NB4 (cell line): ENCODE measurements around the gene SURF4.
A peak's percentile ranks its signal among the peaks of the same experiment; 100 is the strongest.
"Not testable (repeated sequence)": the region's sequence is repeated elsewhere in the genome, so short reads cannot be mapped to it uniquely, and the experiment has no call there.

ENCODE experiments used
- DNase-seq: peaks from one replicate; pipeline ENCODE4 v3.0.0; 2010; ENCODE audit warnings: low read depth
- H3K4me3 ChIP-seq: one replicate; pipeline ENCODE4 v1.5.1; 2011; ENCODE audit warnings: mild to moderate bottlenecking, low read depth, low read length, moderate library complexity
- CTCF ChIP-seq: IDR thresholded peaks from one replicate; pipeline ENCODE4 v1.5.1; 2012; ENCODE audit warnings: low read depth, low read length
- MAX ChIP-seq: IDR thresholded peaks from 2 replicates; pipeline ENCODE4 v1.6.1; 2011; ENCODE audit warnings: low read depth, low read length
- MYC ChIP-seq: IDR thresholded peaks from 2 replicates; pipeline ENCODE4 v1.6.1; 2011; ENCODE audit warnings: low read depth, low read length
- POLR2A ChIP-seq: IDR thresholded peaks from 2 replicates; pipeline ENCODE4 v1.6.1; 2011; ENCODE audit warnings: mild to moderate bottlenecking; ENCODE audit not compliant: insufficient read length; ENCODE audit errors: extremely low read depth

SURF4 gene

DNA sequence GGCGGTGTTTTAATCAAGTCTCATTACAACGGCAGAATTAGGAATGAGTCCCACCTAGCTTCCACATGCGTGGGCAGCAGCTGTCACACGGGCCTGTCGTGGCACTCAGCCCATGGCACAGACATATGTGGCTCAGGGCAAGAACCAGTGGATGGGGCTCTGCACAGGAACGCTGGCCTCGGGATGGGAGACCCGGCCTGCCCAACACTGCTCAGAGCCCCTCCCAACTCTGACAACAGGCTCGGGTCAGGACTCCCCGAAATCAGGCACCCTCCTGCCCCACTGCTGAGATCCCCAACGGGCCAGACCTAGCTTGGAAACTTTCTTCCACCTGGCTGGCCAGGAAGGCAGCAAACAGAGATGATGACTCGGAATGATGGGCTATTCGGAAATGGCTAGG is 34.9 kb downstream of the SURF4 start:
- TF ChIP-seq MAX (no peak), CTCF (no peak), MYC (no peak), POLR2A (no peak)
- no peak for DNase-seq
- no peak overlapping the region for H3K4me3 ChIP-seq

DNA sequence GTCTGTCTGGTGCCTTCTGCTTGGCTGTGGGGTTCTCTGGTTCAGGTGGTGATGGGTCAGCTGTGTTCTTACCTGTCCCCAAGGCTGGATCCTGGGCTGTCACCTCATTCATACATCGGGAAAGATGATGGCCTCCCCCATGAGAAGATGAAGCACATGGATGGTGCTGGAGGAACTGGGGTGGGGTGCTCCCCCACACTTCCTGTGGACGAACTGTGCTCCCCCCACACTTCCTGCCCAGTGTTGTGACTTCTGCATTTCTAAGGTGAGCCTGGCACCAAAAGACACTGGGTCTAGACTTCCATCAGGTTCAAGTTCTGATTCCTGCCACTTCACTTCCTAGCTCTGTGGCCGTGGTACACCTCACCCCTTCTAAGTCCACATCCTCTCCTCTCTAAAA is 35.6 kb downstream of the SURF4 start:
- TF ChIP-seq CTCF (no peak), MYC (peak; percentile 91), POLR2A (no peak), MAX (peak; percentile 89)
- DNase-seq = peak; percentile 68
- H3K4me3 ChIP-seq = no peak overlapping the region

DNA sequence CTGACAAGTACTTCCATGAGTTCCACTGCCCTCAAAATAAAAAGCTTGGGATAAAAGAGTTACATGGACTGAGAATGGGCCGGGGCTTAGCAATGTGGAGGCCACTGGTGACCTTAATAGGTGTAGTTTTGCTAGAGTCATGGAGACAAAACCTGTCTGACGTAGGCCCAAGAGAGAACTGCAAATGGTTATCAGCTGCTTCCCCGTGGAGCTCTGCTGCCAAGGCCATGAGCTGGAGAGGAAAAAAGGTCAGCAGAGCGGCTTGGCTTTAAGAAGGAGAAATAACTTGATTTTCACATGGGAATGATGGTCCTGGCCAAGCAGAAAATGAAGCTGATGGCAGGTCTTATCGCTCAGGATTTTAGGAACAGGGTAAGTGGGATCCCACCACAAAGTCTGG is 36.2 kb downstream of the SURF4 start:
- H3K4me3 ChIP-seq = no peak overlapping the region
- TF ChIP-seq POLR2A = no peak
- no peak for TF ChIP-seq CTCF
- TF ChIP-seq MAX = no peak
- no peak for DNase-seq

DNA sequence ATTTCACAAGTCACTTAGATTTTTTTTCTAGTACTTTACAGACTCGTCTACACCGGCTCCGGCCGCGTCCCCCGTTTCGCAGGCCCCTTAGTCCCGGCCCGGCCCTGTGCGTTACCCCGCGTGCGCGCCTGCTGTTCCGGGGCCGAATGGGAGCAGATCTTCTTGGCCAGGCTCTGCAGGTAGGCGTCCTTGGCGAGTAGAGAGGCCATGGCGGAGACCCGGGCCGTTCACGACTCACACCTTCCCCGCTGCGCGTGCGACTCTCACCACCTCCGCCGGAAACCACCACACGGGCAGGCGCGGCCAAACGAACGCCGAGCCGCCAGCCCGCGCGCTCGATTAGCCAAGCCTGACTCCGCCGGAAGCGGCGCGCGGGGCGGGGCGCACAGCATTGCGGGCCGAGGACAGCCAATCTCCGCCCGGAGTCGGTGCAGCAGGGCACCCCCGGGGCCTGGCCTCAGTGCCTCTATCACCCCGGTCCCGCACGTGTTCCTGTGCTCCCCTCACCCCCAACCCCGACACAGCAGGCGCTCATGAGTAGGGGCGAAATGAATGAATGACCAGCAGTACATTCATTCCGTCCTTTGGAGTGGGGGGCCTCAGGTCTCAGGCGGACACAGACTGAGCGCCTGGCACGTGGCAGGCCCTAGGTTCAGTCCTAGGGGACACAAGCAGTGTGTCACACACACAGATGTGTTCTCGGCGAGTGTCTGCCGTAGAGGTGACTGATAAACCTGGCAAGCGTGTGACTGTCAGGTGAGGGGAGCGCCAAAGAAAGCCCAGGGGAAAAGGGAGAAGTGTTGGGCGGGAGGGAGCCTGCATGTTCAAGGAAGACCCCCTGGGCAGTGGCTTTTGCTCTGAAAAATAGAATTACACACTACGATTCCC is 39.7 kb downstream of the SURF4 start, which contains the start of gene SURF6:
Gene SURF6, minus strand, starts transcription at position 265 of the 888 bp plus-strand sequence. Its CDS starts 56 bp downstream, at position 209.
- peak within 1 kb of the TSS; percentile 95 for H3K4me3 ChIP-seq
- peak; percentile 75 for TF ChIP-seq POLR2A
- TF ChIP-seq MAX = peak; percentile 76
- no peak for TF ChIP-seq CTCF
- peak; percentile 97 for TF ChIP-seq MYC
- DNase-seq = peak; percentile 97

DNA sequence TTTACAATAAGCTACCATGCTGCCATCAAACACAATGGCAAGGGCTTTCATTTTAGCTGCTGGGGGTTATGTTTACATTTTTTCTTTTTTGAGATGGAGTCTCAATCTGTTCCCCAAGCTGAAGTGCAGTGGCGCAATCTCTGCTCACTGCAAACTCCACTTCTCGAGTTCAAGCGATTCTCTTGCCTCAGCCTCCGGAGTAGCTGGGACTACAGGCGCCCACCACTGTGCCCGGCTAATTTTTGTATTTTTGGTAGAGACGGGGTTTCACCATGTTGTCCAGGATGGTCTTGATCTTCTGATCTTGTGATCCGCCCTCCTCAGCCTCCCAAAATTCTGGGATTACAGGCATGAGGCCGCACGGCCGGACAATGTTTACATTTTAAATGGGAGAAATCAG is 41.0 kb downstream of the SURF4 start:
- not testable (repeated sequence) for DNase-seq
- peak overlapping the region; percentile 95 for H3K4me3 ChIP-seq

DNA sequence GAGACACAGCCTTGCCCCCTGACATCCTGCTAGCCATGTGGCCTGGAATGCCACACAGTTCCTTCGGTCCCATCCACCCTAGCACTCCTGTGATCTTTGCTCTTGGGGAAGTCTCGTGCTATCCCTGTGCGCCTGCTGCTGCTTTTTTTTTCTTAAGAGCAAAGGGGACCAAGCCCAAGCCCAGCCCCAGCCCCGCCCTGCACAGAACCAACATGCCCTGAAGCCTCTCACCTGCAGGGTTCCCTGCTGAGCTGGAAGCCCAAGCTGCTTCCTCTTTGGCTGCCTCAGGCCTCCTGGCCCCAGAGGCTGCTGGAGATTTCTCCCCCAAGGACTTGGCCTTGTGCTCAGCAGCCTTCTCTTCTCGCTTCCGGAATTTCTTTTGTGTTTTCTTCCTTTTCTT is 41.7 kb downstream of the SURF4 start:
- TF ChIP-seq MAX (no peak), MYC (no peak), CTCF (no peak), POLR2A (no peak)
- DNase-seq = no peak
- peak overlapping the region; percentile 95 for H3K4me3 ChIP-seq
